ENCODE results near the gene MYL12A.

GRCh38 chr18:3268306-3268705 is 20.7 kb downstream of the MYL12A start:
- TF ChIP-seq CTCF (IDR thresholded peaks at IDR 0.05; ENCODE audit: low read depth, low read length, missing input control) (no peak), RAD21 (IDR thresholded peaks at IDR 0.05) (no peak), ZBTB33 (IDR thresholded peaks at IDR 0.05) (no peak), NR2F2 (IDR thresholded peaks at IDR 0.05) (no peak), YY1 (IDR thresholded peaks at IDR 0.05) (peak; percentile 17), REST (IDR thresholded peaks at IDR 0.05) (no peak), MAX (IDR thresholded peaks at IDR 0.05) (no peak)

All from liver (tissue), 3 donors.